ENCODE measurements around the gene HDAC5.
"Not testable (repeated sequence)": the region's sequence is repeated elsewhere in the genome, so short reads cannot be mapped to it uniquely, and the experiment has no call there.

HDAC5 gene

GRCh38 chr17:44132275-44132821, 8.9 kb upstream of the HDAC5 start:
- no peak for DNase-seq

DNA sequence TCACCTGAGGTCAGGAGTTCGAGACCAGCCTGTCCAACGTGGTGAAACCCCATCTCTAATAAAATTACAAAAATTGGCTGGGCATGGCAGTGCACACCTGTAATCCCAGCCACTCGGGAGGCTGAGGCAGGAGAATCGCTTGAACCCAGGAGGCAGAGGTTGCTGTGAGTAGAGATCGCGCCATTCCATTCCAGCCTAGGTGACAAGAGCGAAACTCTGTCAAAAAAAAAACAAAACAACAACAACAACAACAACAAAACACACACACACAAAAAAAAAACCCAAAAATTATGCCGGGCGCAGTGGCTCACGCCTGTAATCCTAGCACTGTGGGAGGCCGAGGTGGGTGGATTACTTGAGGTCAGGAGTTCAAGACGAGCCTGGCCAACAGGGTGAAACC, 7.9 kb upstream of the HDAC5 start:
- DNase-seq, result not testable (repeated sequence)

GRCh38 chr17:44130693-44131349, 7.4 kb upstream of the HDAC5 start:
- DNase-seq, result no peak

DNA sequence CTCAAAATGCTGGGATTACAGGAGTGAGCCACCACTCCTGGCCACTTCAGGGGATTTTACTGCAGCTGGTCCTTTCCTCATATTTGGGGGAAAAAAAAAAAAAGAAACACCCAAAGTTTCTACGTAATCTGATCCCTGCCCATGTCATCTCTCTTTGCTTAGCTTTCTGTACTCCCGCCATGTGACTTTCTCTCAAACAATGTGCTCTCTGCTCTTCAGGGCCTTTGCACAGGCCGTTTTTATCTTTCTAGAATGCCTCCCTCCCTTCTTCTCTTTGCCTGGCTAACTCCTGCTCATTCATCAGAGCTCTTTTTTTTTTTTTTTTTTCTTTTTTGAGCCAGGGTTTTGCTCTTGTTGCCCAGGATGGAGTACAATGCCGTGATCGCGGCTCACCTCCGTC, 4.9 kb upstream of the HDAC5 start:
- DNase-seq, result no peak

DNA sequence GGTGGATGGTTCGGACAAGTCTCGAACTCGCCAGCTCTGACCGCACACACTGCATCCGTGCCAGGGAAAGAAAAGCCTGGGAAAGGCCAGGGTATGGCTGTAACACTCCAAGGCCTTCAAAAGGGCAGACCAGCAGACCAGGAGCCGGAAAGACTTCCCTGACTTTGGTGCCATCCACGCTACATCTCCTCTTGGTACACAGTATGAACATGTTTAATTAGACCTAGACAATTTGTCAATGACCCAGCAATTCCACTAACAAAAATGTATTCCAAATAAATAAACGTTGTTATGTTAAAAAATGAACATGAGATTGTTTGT, 637 bp upstream of the HDAC5 start:
- no peak for DNase-seq

DNA sequence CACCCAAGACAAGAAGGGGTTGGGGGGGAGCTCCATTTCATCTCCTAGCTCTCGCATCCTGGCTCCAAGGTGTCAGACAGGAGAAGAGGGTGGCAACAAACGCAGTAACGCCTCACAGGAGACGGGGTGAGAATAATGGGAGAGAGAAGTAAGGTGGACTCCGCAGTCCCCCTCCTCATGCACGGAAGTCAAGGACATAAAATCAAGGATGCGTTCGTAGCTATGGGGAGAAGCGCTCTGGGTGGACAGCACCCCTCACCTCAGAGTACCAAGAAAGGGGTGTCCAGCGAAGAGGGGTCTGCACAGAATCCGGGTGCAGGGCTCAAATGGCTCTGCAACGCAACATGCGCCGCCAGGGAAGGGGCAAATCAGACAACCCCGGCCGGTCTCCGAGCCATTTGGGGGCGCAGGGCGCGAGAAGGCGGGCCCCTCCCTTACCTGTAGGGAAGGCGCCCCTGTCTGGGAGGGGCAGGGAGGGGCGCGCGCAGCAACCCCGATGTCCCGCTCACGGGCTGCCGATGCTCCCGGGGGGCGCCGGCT, 555 bp downstream of the HDAC5 start:
- peak; percentile 18 for DNase-seq

GRCh38 chr17:44121997-44122815, 1.2 kb downstream of the HDAC5 start:
- DNase-seq, result no peak

DNA sequence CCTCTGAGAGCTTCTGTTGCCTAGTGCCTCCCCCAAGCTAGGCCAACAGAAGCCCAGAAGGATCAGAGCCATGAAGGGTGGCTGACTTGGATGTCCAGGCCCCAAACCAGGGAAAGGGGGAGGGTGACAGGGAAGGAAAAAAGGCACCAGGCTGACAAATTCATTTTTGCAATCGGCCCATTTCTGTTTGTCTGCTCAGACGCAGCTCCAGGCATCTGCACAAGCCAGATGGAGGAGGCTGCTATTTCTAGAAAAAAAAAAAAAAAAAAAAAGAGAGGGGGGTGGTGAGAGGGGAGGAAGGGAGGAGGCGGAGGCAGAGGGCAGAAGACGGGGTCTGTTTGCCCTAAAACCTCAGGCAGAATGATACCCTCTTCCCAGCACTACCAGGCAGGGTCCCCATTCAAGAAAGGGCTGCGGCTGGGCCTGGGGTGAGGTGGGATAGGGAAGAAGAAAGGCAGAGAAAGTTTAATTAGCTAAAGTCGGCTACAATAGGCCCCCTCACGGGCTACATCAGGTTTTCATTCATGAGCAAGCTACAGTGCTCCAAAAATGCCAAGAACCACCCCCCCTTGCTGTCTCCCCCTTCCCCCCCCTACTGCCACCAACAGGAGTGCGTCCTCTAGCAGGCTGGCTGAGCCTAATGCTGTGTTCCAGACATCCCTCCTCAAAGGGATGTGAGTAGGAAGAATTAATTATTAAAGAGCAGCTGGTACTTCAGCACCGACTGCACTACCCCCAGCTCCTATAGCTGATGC, 2.4 kb downstream of the HDAC5 start:
- DNase-seq, result no peak

GRCh38 chr17:44120281-44120680, 3.2 kb downstream of the HDAC5 start:
- DNase-seq, result not testable (repeated sequence)

DNA sequence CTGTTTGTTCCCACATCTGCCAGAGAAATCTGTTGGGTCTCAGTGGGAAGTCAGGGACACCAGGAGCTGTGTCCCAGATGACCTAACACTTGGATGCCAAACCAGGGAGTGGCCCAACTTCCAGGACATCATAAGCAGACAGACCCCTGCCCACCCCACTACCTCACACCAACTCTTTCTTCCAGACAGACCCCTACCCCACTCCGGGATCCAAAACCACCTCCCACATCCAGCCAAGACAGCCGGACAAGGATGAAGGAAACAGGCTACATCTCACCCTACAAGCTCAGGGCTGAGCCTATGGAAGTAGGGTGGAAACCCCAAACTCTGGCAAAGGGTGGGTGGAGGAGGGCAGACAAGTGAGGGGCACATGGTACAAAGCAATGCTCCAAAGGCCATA, 3.6 kb downstream of the HDAC5 start:
- no peak for DNase-seq

GRCh38 chr17:44119062-44119461, 4.4 kb downstream of the HDAC5 start:
- DNase-seq, result no peak

- DNase-seq, result no peak
Measured at GRCh38 chr17:44118427-44119050, 4.9 kb downstream of the HDAC5 start.

GRCh38 chr17:44117351-44117750, 6.1 kb downstream of the HDAC5 start:
- DNase-seq, result no peak

DNA sequence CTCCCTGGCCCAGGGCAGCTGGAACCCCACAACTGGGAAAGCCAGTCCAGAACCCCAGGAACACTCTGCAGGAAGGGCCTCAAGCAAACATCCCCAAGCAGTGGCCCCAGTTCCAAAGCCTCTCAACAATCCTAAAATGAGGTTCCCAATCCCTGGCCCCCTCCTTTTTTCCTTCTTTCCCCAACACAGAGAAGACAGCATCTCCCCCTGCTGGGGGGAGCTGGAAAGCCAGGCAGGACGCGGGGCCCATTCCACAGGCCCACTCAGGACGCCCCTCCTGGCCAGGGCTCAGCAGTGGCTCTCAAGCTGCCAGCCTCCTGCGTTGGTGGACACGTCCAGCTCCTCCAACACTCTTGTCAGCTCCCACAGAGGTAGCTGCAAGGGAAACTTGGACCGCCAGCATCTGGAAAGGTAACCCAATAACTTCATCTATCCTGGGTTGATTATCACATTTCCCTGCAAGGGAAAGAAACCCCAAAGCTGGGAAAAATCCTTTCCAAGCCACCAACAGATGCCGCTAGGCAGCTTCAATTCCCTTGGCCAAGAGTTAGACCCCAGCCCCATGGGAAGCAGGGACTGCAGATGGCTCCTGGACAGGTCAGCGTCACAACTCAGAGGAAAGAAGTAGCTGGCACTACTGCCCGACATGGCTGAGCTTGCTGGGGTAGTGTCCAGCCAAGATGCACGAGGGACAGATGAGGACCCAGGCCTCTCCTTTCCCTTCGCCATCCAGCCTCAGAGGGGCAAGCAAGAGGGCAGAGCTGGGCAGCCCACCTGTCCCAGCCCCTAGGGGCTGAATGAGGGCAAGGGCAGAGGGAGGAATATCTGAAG, 7.6 kb downstream of the HDAC5 start:
- peak; percentile 37 for DNase-seq

- no peak for DNase-seq
Measured at GRCh38 chr17:44113868-44114840, 9.3 kb downstream of the HDAC5 start.

GRCh38 chr17:44113382-44113781, 10.1 kb downstream of the HDAC5 start:
- DNase-seq, result no peak

DNA sequence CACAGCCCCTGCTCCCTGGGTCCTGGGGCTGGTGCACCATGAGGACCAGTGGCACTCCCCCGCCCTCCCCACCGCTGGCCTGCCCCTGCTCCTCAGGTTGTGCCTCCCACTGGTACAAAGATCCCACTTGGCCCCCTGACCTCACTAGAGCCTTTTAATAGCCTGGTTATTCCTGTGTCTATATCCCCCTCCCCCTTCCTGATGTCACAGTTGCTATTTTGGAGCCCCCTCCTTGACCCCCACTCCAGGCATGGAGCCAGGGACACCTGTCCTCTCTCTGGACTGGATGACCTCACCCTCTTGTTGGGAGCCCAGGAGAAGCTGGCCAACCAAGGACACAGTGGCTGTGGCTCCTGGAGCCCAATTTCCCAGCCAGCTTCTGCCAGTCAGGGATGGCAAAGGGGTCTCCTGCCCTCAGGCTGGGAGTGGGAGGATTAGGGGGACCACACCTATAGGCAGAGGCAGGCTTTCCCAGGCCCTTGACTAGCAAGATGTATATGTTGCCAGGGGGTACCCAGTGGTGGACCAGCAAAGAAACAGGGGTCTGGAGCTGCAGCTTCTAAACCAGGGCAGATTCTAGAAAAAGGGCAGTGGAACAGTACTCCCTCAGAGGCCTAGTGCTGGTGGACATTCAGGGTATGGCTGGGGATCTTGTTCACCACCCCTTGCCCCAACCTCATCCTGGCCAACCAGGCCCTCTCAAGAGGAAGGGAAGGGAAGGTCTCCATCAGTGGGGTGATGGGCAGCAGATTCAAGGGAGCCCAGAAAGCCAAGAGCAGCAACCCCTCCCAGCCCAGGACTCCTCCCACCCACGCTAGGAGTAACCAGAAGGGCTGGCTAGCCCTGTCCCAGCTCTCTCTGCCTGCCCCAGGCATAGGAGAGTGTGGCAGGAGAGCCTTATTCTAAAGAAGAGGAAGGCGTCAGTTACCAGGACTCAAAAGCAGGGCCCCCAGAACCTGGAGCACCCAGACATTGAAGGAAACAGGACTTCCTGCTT, 10.9 kb downstream of the HDAC5 start:
- DNase-seq, result no peak

DNA sequence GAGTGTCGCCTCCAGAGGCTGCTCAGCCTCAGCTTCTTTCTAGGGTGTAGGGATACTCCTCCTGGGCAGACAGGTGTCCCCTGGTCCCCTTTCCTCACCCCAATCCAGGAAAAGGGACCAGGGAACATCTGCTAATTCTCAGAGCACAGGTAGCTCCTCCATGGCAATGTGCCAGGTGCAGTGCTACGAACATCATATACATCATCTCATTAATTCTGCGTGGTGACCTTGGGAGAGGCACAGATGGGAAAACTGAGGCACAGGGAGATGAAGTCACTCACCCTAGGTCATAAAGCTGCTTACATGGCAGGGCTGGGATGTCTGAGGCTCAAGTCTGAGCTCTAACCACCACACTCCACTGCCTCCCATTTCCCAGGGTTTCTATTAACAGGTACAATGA, 11.7 kb downstream of the HDAC5 start:
- DNase-seq, result no peak

Measured in stimulated activated CD4-positive, alpha-beta T cell treated with anti-CD3 and anti-CD28 coated beads, Interleukin-15, amount 100 ng/mL, for 24 hours (primary cell).